ENCODE data around the gene LRRC51. TPM values are rescaled to one million over a fixed set of nuclear protein-coding genes. Genes with fewer than 3 reads are reported as not detected.

LRRC51 gene
- total and polyA plus RNA-seq, 2 of the 8 experiments (the other 6 are each of a cell fraction or from before 2014, with no cell fraction given), result 7.7 to 7.9 TPM

GRCh38 chr11:72040491-72041363 is 39.9 kb upstream of the LRRC51 start (continued):
- TF ChIP-seq TAF1 (IDR thresholded peaks at IDR 0.05; ENCODE audit: low read depth, low read length) (peak; percentile 40), E2F6 (IDR thresholded peaks at IDR 0.05) (no peak), ATF3 (IDR thresholded peaks at IDR 0.05; ENCODE audit: insufficient read depth, low read depth, low read length) (no peak), CTBP2 (IDR thresholded peaks at IDR 0.05; ENCODE audit: borderline replicate concordance, insufficient read depth, insufficient read length, low read length) (no peak), TEAD4 (IDR thresholded peaks at IDR 0.05; ENCODE audit: low read depth, low read length) (no peak), TBP (IDR thresholded peaks at IDR 0.05; ENCODE audit: low read depth, low read length) (peak; percentile 13; the same call in 1 of the 2 replicates), TCF12 (IDR thresholded peaks at IDR 0.05; ENCODE audit: low read depth, low read length) (no peak), POLR2A (IDR thresholded peaks at IDR 0.05; ENCODE audit: control extremely low read depth in 1 of 2, low read depth in 2 of 2, low read length in 2 of 2) (no peak; a peak in 1 of 3 replicates), SP1 (IDR thresholded peaks at IDR 0.05; ENCODE audit: low read depth, low read length) (peak; percentile 37; the same call in 1 of the 2 replicates)
